C4-2B (cell line): ENCODE results near the gene CPS1.

ENCODE experiments used
- H3K27ac ChIP-seq: fragments of 450-650 bp; 2 replicates; pipeline ENCODE4 v1.5.1; 2017
- ZFX ChIP-seq: fragments of 450-650 bp; IDR thresholded peaks from 2 replicates; pipeline ENCODE4 v1.6.1; 2017
- TF ChIP-seq, protein P1 (sequence below): fragments of 450-650 bp; conservative IDR thresholded peaks from 2 replicates; pipeline ENCODE4 v1.5.1; 2017; ENCODE audit warnings: mild to moderate bottlenecking

The CPS1 gene

DNA sequence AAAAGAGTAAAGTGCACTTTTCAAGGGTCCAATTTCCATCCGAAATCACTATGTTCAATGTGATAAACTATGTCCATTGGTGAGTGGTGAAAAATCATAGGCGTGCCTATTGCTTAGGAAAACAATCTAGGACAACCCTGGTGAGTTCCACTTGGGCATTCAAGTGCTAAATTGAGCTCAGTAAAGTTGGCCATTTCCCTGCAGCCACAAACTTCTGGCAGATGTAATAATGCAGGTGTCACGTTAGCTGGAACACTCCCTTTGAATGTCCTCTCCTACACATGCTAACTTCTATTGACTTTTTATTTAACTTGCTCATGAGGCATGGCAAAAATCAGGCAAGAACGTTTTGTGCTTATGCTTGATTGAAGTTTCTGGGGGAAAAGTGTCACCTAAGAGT lies 67.1 kb downstream of the CPS1 start:
- H3K27ac ChIP-seq = no peak overlapping the region
- TF ChIP-seq ZFX = no peak
- TF ChIP-seq, protein P1, sequence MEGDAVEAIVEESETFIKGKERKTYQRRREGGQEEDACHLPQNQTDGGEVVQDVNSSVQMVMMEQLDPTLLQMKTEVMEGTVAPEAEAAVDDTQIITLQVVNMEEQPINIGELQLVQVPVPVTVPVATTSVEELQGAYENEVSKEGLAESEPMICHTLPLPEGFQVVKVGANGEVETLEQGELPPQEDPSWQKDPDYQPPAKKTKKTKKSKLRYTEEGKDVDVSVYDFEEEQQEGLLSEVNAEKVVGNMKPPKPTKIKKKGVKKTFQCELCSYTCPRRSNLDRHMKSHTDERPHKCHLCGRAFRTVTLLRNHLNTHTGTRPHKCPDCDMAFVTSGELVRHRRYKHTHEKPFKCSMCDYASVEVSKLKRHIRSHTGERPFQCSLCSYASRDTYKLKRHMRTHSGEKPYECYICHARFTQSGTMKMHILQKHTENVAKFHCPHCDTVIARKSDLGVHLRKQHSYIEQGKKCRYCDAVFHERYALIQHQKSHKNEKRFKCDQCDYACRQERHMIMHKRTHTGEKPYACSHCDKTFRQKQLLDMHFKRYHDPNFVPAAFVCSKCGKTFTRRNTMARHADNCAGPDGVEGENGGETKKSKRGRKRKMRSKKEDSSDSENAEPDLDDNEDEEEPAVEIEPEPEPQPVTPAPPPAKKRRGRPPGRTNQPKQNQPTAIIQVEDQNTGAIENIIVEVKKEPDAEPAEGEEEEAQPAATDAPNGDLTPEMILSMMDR = no peak

DNA sequence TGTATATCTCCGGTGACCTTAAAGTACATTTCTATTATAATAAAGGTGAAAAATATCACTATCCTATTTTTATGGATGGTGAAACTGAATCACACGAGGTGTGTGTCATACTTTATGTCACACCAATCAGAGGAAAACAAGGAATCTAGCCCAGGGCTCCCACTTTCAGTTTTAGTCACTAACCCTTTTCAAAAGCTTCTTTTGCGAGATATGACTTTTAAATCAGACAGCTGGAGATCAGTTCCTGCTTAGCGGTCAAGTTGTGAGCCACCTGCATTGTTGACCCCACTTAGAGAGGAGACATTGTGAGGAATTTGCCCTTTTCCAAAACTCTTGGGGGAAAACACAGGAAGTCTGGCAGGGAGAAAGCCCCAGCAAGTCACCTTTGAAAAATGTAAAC lies 70.5 kb downstream of the CPS1 start:
- H3K27ac ChIP-seq = no peak overlapping the region
- TF ChIP-seq, protein P1 = no peak
- TF ChIP-seq ZFX = no peak

DNA sequence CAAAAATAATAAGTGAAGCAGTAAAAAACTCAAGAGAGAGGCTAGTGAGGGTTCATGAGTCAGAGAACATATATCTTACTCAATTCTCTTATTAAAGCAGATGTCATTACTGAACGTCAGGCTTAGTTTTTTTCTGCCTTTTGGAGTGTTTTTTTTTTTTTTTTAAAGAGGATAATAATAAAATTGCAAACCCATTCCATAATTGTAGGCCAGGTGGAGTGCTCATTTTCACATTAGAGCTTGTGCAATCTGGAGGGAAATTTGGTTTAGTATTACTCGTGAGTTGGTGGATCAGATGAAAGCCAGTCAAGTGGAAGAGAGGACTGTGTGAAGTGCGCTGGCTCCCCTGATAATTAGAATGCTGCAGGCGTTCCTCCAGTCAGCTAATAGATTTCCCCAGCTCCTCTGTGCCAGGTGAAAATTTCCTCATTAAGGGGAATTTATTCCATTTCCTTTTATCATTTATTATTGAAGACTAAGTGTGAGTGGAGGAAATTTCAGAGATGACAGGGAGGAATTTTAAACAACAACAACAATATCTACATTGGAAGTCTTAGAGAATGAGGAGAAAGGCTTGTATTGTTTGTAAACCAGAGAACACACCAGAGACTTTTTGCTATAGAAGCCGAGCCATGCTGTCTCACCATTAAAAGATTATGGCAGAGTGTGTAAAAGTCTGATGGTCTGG lies 74.6 kb downstream of the CPS1 start:
- no peak for TF ChIP-seq ZFX
- TF ChIP-seq, protein P1 = no peak
- H3K27ac ChIP-seq = no peak overlapping the region

DNA sequence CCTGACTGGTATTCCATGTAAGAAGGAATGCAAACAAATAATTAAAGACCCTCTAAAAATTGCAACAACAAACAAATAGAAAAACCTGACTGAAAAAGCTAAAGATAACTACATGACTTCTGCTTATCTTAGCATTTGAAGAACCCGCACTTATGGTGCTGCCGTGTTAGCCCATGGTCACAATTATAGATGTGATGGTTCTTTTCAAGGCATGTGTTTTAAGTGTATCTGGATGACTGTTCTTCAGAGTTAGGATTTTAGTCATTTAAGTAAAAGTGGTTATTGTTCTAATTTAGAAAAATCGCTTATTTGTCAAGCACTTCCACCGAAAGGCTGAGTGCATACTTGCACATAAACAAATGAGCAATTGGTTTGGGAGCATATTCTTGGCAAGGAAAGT lies 77.3 kb downstream of the CPS1 start:
- TF ChIP-seq ZFX = no peak
- TF ChIP-seq, protein P1 = no peak
- H3K27ac ChIP-seq = no peak overlapping the region

DNA sequence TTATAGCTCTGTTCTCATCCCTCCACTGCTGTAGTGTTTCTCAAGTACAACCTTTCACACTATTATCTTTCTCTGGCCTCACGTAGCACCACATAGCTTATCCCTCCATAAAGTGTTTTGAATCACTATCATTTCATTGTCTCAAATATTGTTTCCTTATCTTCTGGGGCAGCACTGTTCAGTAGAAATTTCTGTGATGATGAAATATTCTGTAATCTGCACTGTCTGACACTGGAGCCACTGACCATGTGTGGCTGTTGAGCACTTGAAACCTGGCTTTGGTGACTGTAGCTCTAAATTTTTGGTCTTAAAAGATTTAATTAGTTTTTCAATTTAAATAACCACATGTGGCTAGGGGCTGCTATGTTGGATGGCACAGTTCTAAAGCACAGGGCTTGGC lies 78.9 kb downstream of the CPS1 start:
- H3K27ac ChIP-seq = no peak overlapping the region
- TF ChIP-seq, protein P1 = no peak
- no peak for TF ChIP-seq ZFX

DNA sequence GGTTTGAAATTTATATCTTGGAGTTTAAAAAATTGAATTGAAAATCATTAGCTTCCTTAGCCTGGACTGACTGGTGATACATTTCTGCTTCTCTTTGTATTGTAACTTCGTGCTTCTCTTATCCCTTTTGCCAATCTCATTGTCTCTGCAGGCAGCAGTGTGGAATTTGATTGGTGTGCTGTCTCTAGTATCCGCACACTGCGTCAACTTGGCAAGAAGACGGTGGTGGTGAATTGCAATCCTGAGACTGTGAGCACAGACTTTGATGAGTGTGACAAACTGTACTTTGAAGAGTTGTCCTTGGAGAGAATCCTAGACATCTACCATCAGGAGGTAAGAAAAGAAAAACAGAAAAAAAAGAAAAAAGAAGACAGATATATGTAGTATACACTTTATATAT lies 85.9 kb downstream of the CPS1 start:
- TF ChIP-seq ZFX = no peak
- TF ChIP-seq, protein P1 = no peak
- H3K27ac ChIP-seq = no peak overlapping the region

DNA sequence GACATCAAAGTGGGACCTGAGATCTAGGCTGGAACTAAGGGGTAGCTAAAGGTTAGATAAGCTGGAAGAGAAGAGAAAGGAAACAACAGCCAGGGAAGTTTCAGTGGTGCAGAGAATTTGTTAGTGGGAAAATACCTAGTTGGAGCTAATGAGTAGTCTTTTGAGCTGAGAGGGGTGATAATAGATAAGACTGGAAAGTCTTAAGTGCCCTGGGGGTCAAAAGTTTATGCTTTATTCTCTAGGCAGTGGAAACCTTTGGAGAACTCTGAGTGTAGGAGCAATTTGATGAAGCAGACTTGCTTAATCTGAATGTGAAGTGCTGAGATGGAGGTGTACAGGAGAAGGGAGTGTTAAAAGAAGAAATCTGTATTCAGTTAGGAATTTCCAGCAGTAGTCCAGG lies 90.8 kb downstream of the CPS1 start:
- no peak overlapping the region for H3K27ac ChIP-seq
- TF ChIP-seq ZFX = no peak
- TF ChIP-seq, protein P1 = no peak
